Stimulated activated naive CD4-positive, alpha-beta T cell (primary cell): ENCODE data around the gene CHST9.
"Not testable (repeated sequence)": the region's sequence is repeated elsewhere in the genome, so short reads cannot be mapped to it uniquely, and the experiment has no call there.

Experiments
- DNase-seq, 6 experiments: peaks; one replicate each; lab custom pipeline; 2025; lab: John Stamatoyannopoulos, UW

The CHST9 gene

DNA sequence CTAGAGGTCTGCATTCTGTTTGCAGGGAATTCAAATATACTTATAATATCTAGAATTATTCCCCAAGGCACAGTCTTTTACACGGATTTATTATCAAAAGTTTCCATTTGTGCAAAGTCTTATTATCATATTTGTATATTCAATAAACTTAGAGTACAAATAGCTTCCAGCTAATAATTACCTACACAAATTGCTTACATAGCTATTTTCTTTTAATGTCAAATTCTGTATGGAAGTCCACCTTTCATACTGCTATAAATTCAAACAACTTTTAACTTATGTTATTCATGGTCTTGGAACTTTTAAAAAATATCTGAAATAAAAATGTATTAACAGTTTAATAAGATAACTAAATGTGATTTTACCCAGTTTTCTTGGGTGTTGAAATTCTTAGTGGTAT lies 13.1 kb downstream of the CHST9 start:
- no peak for DNase-seq

DNA sequence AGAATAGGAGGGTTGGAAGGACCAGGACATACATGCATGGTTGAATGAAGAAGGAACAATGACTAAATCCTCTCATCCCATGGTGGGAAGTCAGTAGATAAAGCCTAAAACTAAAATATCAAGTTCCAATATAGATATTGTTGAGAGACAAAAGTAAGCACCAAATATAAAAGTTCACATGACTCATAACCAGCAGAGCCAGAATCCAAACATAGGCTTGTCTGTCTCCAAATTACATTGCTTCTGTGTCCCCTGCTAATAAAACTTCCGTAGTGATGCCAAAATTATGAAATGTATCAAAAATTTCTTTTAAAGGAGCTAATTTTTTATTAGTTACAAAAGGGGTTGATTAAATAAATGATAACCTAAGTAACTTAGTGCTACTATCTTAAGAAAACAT lies 19.7 kb downstream of the CHST9 start:
- DNase-seq = no peak

DNA sequence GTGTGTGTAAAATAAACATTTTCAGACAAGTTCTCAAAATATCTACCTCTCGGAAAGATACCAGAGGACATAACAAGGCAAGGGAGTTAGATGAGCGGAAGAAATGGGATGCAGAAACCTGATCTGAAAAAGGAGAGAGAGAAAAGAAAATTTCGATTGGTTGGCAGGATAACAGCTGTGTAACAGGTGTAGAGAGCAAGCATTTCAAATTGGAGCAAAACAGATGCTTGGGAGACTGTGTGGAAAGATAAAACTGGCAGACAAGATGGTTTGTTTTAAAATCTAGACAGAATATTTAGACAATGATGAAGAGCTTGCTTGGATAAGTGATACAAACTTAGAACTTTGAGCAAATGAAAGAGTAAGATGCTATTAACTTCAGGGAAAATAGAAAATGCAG lies 20.2 kb downstream of the CHST9 start:
- peak in 1 of 6 experiments; percentile 0 for DNase-seq

DNA sequence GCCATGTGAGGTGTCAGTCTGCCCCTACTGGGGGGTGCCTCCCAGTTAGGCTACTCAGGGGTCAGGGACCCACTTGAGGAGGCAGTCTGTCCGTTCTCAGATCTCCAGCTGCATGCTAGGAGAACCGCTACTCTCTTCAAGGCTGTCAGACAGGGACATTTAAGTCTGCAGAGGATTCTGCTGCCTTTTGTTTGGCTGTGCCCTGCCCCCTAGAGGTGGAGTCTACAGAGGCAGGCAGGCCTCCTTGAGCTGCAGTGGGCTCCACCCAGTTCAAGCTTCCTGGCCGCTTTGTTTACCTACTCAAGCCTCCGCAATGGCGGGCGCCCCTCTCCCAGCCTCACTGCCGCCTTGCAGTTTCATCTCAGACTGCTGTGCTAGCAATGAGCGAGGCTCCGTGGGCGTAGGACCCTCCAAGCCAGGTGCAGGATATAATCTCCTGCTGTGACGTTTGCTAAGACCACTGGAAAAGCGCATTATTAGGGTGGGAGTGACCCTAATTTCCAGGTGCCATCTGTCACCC lies 21.9 kb downstream of the CHST9 start:
- DNase-seq = not testable (repeated sequence)

DNA sequence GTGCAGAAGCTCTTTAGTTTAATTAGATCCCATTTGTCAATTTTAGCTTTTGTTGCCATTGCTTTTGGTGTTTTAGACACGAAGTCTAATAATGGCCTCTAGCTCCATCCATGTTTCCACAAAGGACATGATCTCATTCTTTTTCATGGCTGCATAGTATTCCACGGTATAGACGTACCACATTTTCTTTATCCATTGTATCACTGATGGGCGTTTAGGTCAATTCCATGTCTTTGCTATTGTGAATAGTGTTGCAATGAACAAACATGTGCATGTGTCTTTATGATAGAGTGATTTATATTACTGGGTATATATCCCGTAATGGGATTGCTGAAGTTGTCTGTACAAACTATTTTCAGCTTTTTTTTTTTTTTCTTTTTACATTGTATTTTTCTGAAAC lies 35.9 kb downstream of the CHST9 start:
- DNase-seq = not testable (repeated sequence)

DNA sequence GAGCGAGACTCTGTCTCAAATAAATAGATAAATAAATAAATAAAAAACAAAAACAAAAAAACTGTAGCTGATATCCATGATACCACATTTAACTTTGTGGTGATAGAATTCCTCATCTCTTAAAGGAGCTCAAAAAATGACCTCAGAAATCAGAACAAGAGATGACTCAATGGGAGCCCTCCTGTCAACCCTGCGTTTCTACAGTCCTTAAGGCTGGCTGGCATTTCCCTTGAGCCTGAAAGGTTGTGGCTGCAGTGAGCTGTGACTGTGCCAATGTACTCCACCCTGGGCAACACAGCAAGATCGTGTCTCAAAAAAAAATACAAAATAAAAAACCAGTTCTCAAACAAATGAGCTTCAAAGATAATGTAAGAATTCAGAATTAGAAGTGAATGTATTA lies 40.4 kb downstream of the CHST9 start:
- no peak for DNase-seq

DNA sequence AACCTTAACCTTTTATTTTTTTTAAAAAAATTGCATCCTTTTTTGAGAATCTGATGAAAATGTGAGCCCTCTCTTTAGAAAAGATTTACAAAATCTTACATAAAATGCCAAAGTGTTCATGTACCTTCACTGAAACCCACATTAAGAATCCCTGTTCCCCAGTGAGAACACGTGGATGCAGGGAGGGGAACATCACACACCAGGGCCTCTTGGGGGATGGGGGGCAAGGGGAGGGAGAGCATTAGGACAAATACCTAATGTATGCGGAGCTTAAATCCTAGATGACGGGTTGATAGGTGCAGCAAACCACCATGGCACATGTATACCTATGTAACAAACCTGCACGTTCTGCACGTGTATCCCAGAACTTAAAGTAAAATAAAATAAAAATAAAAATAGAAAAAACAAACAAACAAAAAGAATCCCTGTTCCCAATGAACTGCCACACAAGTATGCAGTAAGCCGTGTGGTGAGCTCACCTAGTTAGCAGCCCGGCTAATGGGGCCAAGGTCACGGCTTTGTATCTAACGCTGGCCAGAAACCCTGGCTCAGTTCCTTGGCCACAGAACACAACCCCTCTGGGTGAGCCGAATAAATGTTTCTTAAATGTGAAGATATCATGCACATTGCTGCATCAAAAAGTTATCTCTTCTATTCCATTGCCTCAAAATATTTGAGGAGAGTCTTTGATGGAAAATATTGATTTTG lies 41.4 kb downstream of the CHST9 start:
- no peak for DNase-seq

DNA sequence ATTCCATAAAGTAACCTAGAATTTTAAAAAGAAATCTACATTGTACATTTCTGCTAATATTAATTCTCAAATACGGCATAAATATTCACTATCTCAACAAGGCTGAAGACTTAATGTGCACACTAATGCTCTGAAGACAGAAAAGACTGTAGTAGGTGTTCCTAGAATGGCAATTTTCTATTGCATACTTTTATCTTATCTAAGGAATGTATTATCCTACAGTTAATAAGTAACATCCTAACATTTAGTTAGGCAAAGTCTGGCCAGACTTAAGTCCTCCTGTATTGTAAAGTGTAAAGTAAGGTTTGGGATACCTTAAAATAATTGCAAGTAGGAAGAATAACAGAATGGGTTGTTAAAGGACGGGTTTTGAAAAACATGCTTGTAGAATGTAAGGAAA lies 42.2 kb downstream of the CHST9 start:
- DNase-seq = no peak

DNA sequence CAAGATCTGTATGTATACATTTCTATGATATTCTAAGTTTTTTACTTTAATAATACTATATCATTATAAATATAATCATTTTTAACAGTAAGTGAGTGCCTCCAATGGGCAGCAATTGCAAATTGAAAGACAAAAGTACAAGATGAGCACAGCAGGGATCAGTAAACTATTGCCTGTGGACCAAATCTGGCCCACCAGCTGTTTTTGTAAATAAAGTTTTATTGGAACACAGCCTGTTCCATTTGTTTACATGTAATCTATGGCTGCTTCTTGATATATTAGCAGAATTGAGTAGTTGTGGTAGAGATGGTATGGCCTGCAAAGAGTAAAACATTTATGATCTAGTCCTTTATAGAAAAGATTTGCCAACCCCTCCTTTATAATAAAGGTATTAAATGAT lies 43.2 kb downstream of the CHST9 start:
- no peak for DNase-seq

DNA sequence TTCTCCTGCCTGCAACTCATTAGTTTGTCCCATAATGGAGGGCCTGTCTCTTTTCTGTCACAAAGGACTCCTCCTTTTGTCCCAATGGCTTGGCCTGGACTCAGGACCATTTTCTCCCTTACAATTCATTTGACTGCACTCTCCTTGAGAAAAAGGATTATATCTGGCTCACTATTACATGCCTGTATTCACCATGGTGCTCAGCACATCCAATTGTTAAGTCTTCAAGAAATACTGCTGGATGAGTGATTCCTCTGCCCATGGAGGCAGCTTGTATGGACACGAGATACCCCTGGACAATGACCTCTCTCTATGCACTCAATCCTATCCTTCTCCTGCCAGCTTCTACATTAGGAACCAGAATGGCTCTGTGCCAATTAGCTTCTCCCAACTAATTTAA lies 47.0 kb downstream of the CHST9 start:
- no peak for DNase-seq

DNA sequence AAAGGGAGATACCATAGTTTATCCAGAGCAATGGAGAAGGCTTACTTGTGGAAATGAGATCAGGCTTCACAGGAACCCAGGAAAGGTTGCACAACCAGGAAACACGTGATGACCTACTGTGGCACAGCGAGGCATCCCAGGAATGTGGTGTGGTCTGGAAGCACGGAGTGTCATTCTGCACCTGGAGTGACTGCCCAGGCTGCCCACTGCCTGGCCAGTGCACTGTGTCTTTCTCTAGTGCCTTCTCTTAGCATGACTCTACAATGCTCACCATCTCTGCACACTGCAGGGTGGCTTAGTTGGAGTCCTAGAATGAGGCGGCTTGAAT lies 48.9 kb downstream of the CHST9 start:
- DNase-seq = no peak

DNA sequence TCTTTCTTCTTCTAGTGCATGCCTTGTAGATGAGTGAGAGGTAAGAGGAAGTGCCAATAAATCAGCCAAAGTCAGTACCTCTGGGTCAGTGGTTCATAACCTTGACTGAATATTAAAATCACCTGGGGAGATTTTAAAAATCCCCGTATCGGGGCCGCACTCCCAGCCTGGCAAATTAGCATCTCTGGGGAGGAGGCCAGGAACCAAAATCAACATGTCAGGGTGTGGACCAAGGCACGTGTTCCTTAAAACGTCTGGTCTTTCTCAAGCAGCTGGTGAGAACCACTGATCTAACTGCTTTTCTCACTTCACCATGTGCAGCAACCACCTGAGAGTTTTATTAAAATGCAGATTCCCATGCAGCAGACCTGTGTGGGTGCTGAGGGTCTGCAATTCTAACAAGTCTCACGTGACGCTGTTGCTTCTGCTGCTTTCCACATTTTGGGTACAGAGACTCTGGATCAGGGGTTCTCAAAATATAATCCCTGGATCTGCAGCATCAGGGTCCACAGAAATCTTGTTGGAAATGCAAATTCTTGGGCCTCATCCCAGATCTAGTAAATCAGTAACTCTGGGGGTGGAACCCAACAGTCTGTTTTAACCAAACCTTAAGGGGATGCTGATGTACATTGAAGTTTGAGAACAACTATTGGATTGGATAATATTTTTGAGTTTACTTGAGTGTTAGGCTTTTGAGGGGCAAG lies 49.5 kb downstream of the CHST9 start:
- DNase-seq = no peak

DNA sequence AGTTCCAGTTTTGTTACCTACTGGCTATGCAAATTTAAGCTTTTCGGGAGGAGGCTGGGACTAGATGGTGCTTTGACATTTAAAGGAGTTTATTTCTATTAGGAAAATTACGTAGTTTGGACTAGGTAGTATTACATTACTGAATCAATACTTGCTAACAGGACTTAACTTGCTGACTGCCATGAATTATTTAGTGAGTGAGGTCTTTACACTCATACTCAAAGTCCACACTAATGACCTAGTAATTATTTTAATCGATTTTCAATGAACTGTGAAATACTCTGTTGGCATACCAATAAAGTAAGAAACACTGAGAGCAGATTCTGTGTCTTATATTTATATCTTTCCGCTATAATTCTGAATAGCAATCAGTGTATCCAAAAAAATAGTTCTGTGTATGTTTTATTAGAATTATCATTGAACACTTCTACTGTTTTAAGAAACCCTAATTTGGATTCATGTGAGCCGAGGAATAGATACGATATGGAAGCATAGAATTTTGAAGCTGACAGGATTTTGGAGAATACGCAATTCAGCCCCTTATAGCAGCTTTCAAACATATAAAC lies 55.0 kb downstream of the CHST9 start:
- no peak for DNase-seq

DNA sequence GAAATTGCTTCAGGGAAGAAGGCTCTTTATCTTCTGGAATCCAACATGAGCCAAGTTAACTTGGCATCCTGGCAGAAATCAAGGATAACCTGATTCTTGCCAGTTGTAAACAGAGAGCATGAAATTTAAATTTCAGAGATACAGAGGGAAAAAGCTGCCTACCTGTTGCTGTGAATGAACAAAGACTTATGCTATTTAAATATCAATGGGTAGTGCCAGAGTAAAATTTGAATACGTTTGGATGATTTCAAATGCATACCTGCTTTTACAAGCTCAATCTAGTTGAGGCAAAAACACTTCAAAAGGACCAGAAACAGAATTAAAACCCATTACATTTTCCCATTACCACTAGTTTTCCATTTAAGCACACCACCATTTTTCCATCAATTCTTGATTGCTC lies 60.9 kb downstream of the CHST9 start:
- DNase-seq = no peak

DNA sequence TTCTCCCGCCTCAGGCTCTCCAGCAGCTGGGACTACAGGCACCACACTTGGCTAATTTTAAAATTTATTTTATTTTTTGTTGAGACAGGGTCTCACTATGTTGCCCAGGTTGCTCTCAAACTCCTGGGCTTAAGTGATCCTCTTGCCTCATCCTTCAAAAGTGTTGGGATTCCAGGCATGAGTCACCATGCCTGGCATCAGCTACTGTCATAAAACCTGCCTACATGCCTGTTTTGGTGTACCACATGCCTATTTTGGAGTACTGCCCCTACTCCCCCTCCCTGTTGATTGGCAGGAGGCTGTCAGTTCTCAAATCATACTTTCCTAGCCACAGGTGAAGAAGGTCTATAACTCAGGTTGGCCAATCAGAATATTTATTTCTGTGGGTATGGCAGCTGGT lies 64.0 kb downstream of the CHST9 start:
- no peak for DNase-seq

DNA sequence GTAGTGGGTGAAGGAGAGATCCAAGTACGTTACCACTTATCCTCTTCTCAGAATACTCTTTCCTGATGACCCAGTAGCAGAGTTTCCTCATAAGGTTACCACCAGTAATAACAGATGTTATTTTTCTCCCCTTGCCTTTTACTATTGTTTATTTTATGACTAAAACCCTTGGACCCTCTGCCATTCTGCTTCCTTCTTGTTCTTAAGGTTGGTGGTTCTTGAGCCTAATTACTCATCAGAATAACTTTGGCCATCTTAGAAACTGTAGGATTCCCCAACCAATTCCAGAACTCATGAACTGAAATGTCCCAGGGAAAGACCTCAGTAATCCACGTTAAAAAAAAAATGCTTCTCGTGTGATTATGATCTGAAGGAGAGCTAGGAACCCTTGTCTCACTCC lies 64.9 kb downstream of the CHST9 start:
- no peak for DNase-seq

DNA sequence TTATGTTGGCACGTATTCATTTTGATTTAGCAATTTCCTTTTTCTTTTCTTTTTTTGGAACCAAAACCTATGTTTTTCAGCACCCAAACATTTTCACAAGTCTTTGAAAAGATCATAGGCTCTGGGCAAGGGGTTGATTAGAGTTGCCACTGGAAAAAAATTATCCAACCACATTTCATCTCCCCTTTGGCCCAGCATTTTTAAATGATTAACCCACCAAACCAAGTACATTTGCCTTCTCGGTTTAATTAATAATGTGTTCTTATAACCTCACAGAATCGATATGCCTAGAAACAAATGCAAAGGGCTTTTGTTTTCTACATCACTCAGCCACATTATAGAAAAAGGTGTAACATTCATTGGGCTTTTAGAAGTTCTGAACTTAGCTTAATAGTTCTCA lies 66.1 kb downstream of the CHST9 start:
- no peak for DNase-seq

DNA sequence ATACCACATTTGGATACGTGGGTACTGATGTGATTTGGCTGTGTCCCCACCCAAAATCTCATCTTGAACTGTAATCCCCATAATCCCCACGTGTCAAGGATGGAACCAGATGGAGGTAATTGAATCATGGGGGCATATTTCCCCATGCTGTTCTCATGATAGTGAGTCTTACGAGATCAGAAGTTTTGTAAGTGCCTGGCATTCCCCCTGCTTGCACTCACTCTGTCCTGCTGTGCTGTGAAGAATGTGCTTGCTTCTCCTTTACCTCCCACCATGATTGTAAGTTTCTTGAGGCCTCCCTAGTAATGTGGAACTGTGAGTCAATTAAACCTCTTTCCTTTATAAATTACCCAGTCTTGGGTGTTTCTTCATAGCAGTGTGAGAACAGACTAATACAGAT lies 70.3 kb downstream of the CHST9 start:
- DNase-seq = no peak

DNA sequence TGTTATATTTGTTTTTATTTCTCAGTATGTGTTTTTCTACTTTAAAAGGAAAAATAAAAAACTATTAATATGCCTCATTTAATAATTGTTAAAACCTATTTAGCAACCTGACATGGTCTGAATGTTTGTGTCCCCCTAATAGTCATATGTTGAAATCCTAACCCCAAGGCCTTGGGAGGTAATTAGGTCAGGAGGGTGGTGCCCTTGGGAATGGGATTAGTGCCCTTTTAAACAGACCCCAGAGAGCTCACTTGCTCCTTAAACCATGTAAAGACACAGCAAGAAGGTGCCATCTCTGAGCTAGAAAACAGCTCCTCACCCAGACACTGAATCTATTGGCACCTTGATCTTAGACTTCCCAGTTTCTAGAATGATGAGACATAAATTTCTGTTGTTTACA lies 71.8 kb downstream of the CHST9 start:
- DNase-seq = no peak

DNA sequence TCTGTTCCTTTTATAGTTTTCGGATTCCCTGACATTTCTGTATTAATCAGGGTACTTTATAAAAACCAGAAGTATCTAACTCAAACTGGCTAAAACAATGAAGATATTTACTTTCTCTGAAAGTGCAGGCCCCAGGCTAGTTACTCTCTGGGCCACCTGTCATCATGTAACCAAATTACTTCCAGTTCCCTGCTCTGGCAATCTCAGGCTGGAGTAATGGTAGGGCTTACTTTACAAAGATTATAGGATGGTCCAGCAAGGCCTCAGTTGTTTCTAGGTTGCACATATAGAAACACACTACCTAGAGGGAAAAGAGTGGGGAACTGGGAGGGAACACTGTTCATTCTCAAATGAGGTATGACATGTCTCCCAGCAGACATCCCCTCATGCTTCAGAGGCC lies 74.8 kb downstream of the CHST9 start:
- DNase-seq = no peak

DNA sequence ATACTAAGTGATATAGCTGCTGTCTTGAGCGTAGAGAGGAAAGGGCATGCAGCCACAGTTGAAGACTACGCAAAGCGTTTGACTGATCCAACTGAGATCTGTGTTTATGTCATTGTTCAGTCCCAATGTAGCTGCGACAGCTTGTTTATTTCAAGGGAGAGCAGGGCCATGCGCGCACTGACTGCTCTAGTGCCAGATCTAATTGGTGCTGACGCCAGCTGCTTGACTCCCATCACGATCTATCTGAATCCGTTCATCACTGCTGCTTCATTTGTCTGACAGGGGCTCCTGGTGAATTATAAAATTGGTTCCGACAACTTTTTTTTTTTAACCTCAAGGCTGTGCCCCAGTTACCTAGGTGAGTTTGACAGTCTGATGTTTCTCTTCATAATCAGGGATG lies 75.7 kb downstream of the CHST9 start:
- DNase-seq = no peak

DNA sequence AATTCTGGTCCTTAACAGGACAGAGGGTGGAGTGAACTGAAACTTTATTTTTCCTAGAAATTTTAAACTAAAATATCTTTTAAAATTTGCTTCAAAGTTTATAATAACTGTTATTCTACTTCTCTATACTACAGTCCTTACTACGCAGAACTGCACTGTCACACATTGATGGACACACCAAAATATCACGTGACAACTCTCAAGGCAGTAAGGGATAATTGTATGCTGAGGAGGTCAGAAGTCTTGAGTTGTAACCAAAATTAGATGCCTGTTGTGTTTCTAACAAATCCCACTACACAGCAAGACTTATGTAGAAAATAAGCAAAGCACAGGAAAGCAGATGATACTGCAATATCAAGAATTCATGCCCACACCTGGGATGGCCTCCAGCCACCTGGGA lies 76.3 kb downstream of the CHST9 start:
- no peak for DNase-seq

DNA sequence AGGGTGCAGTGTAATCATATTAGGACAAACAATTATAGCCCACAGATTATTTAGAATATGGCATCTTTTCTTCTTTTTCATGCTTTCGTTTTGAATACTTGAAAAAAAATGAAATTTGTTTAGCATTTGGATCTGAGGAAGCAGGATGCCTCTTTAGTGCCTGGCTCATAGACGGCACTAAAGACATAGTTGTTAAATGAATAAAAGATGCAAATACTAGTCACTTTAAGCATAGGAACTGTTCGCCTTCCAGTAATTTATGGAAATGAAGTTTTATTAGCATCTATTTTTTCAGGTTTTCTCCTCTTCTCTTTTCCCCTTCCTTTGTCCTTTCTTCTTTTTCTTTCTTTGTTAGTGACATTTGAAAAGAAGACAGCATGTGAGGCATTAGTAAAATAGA lies 80.4 kb downstream of the CHST9 start:
- no peak for DNase-seq

DNA sequence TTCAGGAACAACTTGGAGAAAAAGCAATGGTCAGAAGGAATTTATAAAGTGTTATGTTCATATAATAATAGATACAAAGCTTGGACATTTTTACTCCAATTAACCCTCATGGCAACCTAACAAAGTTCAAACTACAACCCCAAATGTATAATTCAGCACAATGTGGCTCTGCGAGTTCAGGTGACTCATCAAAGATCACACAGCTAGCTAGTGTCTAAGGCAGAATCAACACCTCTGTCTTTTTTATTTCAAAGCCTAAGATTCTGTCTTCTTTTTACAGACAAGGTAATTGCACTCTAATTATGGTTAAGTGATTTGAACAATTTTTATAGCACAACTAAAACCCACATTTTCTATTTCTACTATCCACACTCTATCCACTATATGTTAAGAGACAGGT lies 90.5 kb downstream of the CHST9 start:
- no peak for DNase-seq
